Parathyroid adenoma (tissue), 2 donors: ENCODE data around the gene SPAG16.

Source experiments
- H2AFZ ChIP-seq: fragments of 300-600 bp; sonication (generic); one replicate; pipeline ENCODE4 v1.7.0; 2017; ENCODE audit warnings: antibody characterized with exemption, mild to moderate bottlenecking
- H3K27ac ChIP-seq: fragments of 300-600 bp; sonication (generic); one replicate; pipeline ENCODE4 v1.7.0; 2017
- H3K27me3 ChIP-seq: fragments of 300-600 bp; sonication (generic); one replicate; pipeline ENCODE4 v1.7.0; 2017; ENCODE audit warnings: low read length; ENCODE audit not compliant: control insufficient read depth, insufficient read depth
- H3K36me3 ChIP-seq: fragments of 300-600 bp; sonication (generic); one replicate; pipeline ENCODE4 v1.7.0; 2017; ENCODE audit warnings: low read length; ENCODE audit not compliant: control insufficient read depth, insufficient read depth
- H3K4me1 ChIP-seq: fragments of 300-600 bp; sonication (generic); one replicate; pipeline ENCODE4 v1.7.0; 2017; ENCODE audit warnings: control low read depth
- H3K4me2 ChIP-seq: fragments of 300-600 bp; sonication (generic); one replicate; pipeline ENCODE4 v1.7.0; 2017; ENCODE audit warnings: low read length
- H3K4me3 ChIP-seq: fragments of 300-600 bp; sonication (generic); one replicate; pipeline ENCODE4 v1.7.0; 2017; ENCODE audit warnings: low read depth, low read length
- H3K79me2 ChIP-seq: fragments of 300-600 bp; sonication (generic); one replicate; pipeline ENCODE4 v1.7.0; 2017; ENCODE audit warnings: control low read depth
- H3K9ac ChIP-seq: fragments of 300-600 bp; sonication (generic); one replicate; pipeline ENCODE4 v1.7.0; 2017; ENCODE audit warnings: mild to moderate bottlenecking
- H3K9me3 ChIP-seq: fragments of 300-600 bp; sonication (generic); one replicate; pipeline ENCODE4 v1.7.0; 2017; ENCODE audit warnings: low read length; ENCODE audit not compliant: control insufficient read depth
- CTCF ChIP-seq: fragments of 300-600 bp; sonication (generic); IDR thresholded peaks from one replicate; pipeline ENCODE4 v1.7.0; 2017; ENCODE audit warnings: antibody characterized with exemption, mild to moderate bottlenecking
- donor health status: primary hyperparathyroidism.

SPAG16 gene

GRCh38 chr2:213455316-213456008, 171.2 kb downstream of the SPAG16 start:
- Histone ChIP-seq H3K4me1 (no peaks in the 10 kb centered on the region), H3K9ac (no peak overlapping the region), H3K9me3 (no peaks in the 10 kb centered on the region), H3K36me3 (no peaks in the 10 kb centered on the region), H3K27me3 (no peaks in the 10 kb centered on the region), H2AFZ (no peak overlapping the region), H3K79me2 (no peaks in the 10 kb centered on the region), H3K4me3 (no peak overlapping the region), H3K27ac (no peak overlapping the region), H3K4me2 (no peak overlapping the region)
- TF ChIP-seq CTCF: no peak

GRCh38 chr2:213475433-213475832, 191.2 kb downstream of the SPAG16 start:
- Histone ChIP-seq H2AFZ (no peak overlapping the region), H3K4me2 (no peak overlapping the region), H3K27ac (no peak overlapping the region), H3K4me1 (no peaks in the 10 kb centered on the region), H3K9me3 (no peaks in the 10 kb centered on the region), H3K9ac (no peak overlapping the region), H3K4me3 (no peak overlapping the region), H3K79me2 (no peaks in the 10 kb centered on the region), H3K36me3 (no peaks in the 10 kb centered on the region), H3K27me3 (no peaks in the 10 kb centered on the region)
- TF ChIP-seq CTCF: no peak

DNA sequence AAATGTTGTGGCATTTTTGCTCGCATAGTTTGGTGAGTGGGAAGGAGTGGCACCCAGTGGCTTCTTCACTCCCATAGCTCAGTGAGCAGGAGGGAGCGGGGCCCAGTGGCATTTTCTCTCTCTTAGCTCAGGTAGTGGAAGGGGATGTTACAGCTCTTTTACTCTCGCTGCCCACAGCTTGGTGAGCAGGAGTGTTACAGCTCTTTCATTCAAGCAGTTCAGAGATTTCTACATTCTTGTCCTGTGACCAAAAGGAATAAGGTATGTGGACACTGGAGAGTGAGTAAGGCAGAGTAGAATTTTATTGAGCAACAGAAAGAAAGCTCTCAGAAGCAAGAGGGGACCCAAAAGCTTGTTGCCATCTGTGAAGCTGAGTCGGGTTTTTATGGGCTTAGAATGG, 192.4 kb downstream of the SPAG16 start:
- Histone ChIP-seq H3K79me2 (no peaks in the 10 kb centered on the region), H2AFZ (no peak overlapping the region)

DNA sequence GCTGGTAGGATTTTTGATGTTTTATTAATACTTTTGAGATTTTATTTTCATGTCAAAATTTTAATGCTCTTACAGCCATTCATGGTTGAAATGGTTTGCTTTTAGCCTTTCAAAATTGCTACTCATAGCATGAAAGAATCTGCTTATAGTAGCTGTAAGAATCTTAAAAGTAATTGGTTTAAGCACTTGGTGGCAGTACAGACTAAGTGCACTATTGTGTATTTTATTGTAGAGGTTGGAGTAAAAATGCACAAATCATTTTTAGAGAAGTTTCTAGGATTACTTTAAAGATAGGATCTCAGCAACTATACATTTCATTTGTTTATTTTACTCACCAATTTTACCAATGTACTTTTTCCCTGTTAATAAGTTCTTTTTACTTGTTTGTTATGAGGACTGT, 205.8 kb downstream of the SPAG16 start:
- no peak overlapping the region for H3K4me2 ChIP-seq
- H3K27ac ChIP-seq: no peak overlapping the region
- TF ChIP-seq CTCF: no peak
- H3K36me3 ChIP-seq: no peaks in the 10 kb centered on the region
- no peak overlapping the region for H2AFZ ChIP-seq
- H3K9me3 ChIP-seq: no peaks in the 10 kb centered on the region
- no peaks in the 10 kb centered on the region for H3K79me2 ChIP-seq
- no peak overlapping the region for H3K9ac ChIP-seq
- no peaks in the 10 kb centered on the region for H3K4me1 ChIP-seq
- H3K27me3 ChIP-seq: no peaks in the 10 kb centered on the region
- H3K4me3 ChIP-seq: no peak overlapping the region

More for the DNA sequence above, 192.4 kb downstream of the SPAG16 start:
- Histone ChIP-seq H3K36me3 (no peaks in the 10 kb centered on the region), H3K4me3 (no peak overlapping the region), H3K9ac (no peak overlapping the region), H3K27ac (no peak overlapping the region), H3K4me1 (no peaks in the 10 kb centered on the region), H3K27me3 (no peaks in the 10 kb centered on the region), H3K9me3 (no peaks in the 10 kb centered on the region), H3K4me2 (no peak overlapping the region)
- no peak for TF ChIP-seq CTCF

GRCh38 chr2:213491376-213491775, 207.1 kb downstream of the SPAG16 start:
- Histone ChIP-seq H3K36me3 (no peaks in the 10 kb centered on the region), H3K27ac (no peak overlapping the region), H3K9me3 (no peaks in the 10 kb centered on the region), H3K9ac (no peak overlapping the region), H2AFZ (no peak overlapping the region), H3K4me1 (no peaks in the 10 kb centered on the region), H3K27me3 (no peaks in the 10 kb centered on the region), H3K4me2 (no peak overlapping the region), H3K4me3 (no peak overlapping the region), H3K79me2 (no peaks in the 10 kb centered on the region)
- no peak for TF ChIP-seq CTCF
